Fibroblast of pulmonary artery (primary cell): ENCODE measurements around the gene TMEFF2.
"Not testable (repeated sequence)": the region's sequence is repeated elsewhere in the genome, so short reads cannot be mapped to it uniquely, and the experiment has no call there.

Source experiments
- DNase-seq: peaks from one replicate; pipeline ENCODE4 v3.0.0-alpha.2; 2010; ENCODE audit warnings: low read depth
- H3K4me3 ChIP-seq: replicated peaks from 2 replicates; pipeline ENCODE4 v1.5.1; 2011; ENCODE audit warnings: low read depth, mild to moderate bottlenecking, control low read depth, low read length, moderate library complexity
- CTCF ChIP-seq: IDR thresholded peaks from 2 replicates; pipeline ENCODE4 v1.5.1; 2011; ENCODE audit warnings: mild to moderate bottlenecking, control low read depth, low read length, inconsistent platforms; ENCODE audit errors: missing control alignments

Gene TMEFF2

GRCh38 chr2:191929288-191929687, 265.4 kb downstream of the TMEFF2 start:
- no peak for TF ChIP-seq CTCF
- DNase-seq = peak; percentile 62
- no peak overlapping the region for H3K4me3 ChIP-seq

GRCh38 chr2:191927991-191928390, 266.7 kb downstream of the TMEFF2 start:
- DNase-seq = peak; percentile 37
- H3K4me3 ChIP-seq = no peak overlapping the region
- TF ChIP-seq CTCF = no peak

- peak; percentile 76 for DNase-seq
- no peak overlapping the region for H3K4me3 ChIP-seq
- no peak for TF ChIP-seq CTCF
Measured at GRCh38 chr2:191927319-191927867, 267.3 kb downstream of the TMEFF2 start.

- TF ChIP-seq CTCF = no peak
- DNase-seq = no peak
- H3K4me3 ChIP-seq = no peak overlapping the region
Measured at GRCh38 chr2:191926671-191927070, 268.1 kb downstream of the TMEFF2 start.

GRCh38 chr2:191923652-191923997, 271.1 kb downstream of the TMEFF2 start:
- no peak for DNase-seq
- H3K4me3 ChIP-seq = no peak overlapping the region
- no peak for TF ChIP-seq CTCF

GRCh38 chr2:191922736-191923651, 271.7 kb downstream of the TMEFF2 start:
- no peak for TF ChIP-seq CTCF
- no peak for DNase-seq
- H3K4me3 ChIP-seq = no peak overlapping the region

- not testable (repeated sequence) for H3K4me3 ChIP-seq, DNase-seq
Measured at GRCh38 chr2:191921650-191922049, 273.1 kb downstream of the TMEFF2 start.
